GM12872 (cell line): Measurements from ENCODE around the gene LRRC75A.

Source experiments
- CTCF ChIP-seq: IDR thresholded peaks from 3 replicates; pipeline ENCODE4 v1.5.1; 2011; ENCODE audit warnings: low read depth, mild to moderate bottlenecking, low read length, moderate library complexity; ENCODE audit not compliant: insufficient read depth

LRRC75A gene

DNA sequence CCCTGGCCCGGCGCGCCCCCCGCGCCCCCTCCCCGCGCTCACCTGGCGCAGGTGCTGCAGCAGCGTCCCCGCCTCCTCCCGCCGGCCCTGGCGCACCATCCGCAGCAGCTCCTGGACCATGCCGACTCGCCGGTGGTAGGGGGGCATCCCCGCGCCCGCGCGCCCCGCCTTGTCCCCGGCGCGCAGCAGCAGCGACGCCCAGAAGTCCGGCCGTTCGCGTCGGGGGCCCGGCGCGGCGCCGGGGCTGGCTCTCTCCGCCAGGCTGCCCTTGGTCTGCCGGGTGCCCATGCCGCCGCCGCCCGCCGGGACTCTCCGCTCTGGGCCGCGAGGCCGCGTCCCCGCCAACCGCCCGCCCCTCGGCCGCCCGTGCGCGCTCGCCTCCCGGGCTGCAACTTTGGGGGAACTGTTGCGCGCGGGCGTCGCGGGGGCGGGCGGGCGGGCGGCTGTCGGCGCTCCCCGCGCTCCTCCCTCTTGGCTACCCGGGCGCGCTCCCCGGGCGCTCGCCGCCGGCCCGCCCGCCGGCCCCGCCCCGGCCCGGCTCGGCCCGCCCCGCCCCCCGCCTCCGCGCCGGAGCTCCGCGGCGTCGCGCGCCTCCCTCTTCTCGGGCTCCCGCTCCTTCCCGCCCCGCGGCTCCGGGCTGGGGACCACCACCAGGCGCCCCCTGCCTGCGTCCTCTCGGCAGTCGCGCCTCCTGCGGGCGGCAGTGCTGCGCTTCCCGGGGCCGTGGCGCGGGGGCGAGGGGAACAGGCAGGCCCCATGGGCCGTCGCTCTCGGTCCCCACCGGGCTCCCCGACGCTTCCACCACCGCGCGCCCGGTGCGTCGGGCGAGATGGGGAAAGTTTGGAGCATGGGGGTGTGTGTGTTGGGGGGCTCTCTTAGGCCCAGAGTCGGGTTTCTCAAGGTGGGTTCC, at the start of gene LRRC75A:
Gene LRRC75A, minus strand, starts transcription at position 491 of the 910 bp plus-strand sequence. Its CDS starts 203 bp downstream, at position 288.
- TF ChIP-seq CTCF, result no peak

DNA sequence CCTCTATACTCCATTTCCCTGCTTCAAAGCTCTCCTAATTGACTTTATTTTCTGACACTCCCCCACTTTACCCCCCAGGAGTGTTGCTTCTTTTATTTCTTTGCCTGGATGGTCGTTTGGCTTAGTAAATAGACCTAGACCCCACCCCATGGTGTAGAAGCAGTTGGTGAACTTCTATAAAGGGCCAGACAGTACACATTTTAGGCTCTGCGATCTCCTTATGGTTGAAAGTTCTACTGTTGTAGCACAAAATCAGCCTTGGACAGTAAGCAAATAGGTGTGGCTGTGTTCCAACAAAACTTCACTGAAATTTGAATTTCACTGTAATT, 45.1 kb upstream of the LRRC75A start:
- TF ChIP-seq CTCF, result no peak

- TF ChIP-seq CTCF, result no peak
Measured at GRCh38 chr17:16534236-16534635, 42.2 kb upstream of the LRRC75A start.

DNA sequence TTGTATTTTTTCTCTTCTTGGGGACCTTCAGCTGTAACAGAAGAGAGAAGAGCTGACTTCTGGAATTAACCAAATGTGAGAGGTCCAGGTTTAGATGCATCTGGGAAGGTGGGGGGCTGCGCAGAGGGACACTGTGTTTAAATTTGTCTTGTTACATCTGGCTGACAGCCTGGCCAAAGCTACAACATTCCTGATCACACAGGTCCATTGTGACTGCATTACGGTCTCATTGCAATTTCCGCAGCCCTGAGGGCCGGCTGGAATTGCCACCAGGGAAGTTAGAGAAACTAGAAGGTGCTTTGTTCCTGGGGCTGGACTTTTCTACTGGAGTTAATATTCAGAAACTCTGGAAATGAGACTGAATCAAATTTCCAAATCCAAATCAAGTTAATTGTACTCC, 37.9 kb upstream of the LRRC75A start:
- TF ChIP-seq CTCF, result no peak

DNA sequence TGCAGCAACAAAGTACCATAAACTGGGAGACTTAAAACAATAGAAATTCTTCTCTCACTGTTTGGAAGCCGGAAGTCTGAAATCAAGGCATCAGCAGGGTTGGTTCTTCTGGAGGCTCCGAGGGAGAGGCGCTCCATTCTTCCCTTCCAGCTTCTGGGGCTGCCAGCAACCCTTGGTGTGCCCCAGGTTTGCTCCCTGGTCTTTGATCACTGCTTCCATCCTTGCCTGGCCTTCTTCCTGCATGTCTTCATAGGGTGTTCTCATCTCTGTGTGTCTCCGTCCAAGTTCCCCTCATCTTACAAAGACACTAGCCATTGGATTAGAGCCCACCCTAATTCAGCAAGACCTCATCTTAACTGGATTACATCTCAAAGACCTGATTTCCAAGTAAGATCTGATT, 35.3 kb upstream of the LRRC75A start:
- TF ChIP-seq CTCF, result no peak

DNA sequence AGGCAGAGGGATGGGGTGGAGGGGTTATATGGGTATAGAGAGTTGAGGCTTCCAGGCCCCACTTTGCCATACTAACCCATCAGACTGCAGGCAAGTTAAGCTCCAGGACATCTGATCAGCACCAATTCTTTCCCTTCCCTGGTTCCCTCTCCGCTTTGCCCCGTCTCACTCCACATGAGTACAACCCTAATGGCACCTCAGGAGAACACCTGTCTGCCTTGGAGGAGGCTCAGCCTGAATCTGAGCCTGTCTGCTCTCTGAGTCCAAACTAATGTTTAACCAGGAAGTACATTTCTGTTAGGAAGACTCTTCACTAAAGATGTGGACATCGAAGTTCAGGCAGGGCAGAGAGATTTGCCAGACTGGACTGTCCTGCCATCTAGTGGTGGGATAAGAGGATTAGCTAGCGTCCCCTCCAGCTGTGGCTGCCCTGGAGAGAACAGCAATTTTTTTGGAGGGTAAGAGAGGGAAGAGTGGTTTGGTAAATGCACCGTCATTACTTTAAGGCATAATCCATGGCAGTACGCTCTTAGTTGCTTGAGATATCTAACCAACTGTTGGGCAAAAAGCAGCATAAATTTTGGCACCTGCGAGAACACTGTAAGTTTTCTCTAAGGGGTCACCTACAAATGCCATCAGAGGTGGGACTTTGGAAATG, 29.2 kb upstream of the LRRC75A start:
- peak; percentile 89 for TF ChIP-seq CTCF

GRCh38 chr17:16519021-16519420, 27.0 kb upstream of the LRRC75A start:
- TF ChIP-seq CTCF, result no peak
